GM19238 (cell line): ENCODE results near the gene LCAT.
A peak's percentile ranks its signal among the peaks of the same experiment; 100 is the strongest.
"Not testable (repeated sequence)": the region's sequence is repeated elsewhere in the genome, so short reads cannot be mapped to it uniquely, and the experiment has no call there.

Experiments used
- DNase-seq: peaks from one replicate; pipeline ENCODE4 v3.0.0; 2011; ENCODE audit warnings: low spot score; ENCODE audit not compliant: insufficient read length

LCAT gene

GRCh38 chr16:67948015-67948414 is 4.1 kb upstream of the LCAT start:
- DNase-seq: no peak

- DNase-seq: no peak
Observed at GRCh38 chr16:67946966-67947558, 3.1 kb upstream of the LCAT start.

- DNase-seq: no peak
Observed at GRCh38 chr16:67946128-67946569, 2.2 kb upstream of the LCAT start.

GRCh38 chr16:67945392-67945933 is 1.5 kb upstream of the LCAT start:
- no peak for DNase-seq

GRCh38 chr16:67944690-67945391 is 921 bp upstream of the LCAT start:
- DNase-seq: no peak

GRCh38 chr16:67943256-67943618 is 683 bp downstream of the LCAT start:
- no peak for DNase-seq

- DNase-seq: no peak
Observed at GRCh38 chr16:67942510-67943255, 1.2 kb downstream of the LCAT start.

GRCh38 chr16:67942200-67942509 is 1.8 kb downstream of the LCAT start:
- DNase-seq: peak; percentile 54

- DNase-seq: no peak
Observed at GRCh38 chr16:67941469-67942199, 2.3 kb downstream of the LCAT start.

- DNase-seq: no peak
Observed at GRCh38 chr16:67940446-67941089, 3.4 kb downstream of the LCAT start.

GRCh38 chr16:67939507-67940445 is 4.1 kb downstream of the LCAT start:
- DNase-seq: no peak

- DNase-seq: not testable (repeated sequence)
Observed at GRCh38 chr16:67937713-67938112, 6.2 kb downstream of the LCAT start.

- peak; percentile 88 for DNase-seq
Observed at GRCh38 chr16:67936880-67937605, 6.9 kb downstream of the LCAT start.

GRCh38 chr16:67936124-67936879 is 7.6 kb downstream of the LCAT start, which contains the start of gene PSMB10:
Gene PSMB10, minus strand, starts transcription at chr16:67936850. Its CDS starts 101 bp downstream, at chr16:67936749.
- peak; percentile 60 for DNase-seq

- peak; percentile 99 for DNase-seq
Observed at GRCh38 chr16:67935402-67936123, 8.4 kb downstream of the LCAT start.

- no peak for DNase-seq
Observed at GRCh38 chr16:67935101-67935401, 8.9 kb downstream of the LCAT start.

GRCh38 chr16:67934306-67935100 is 9.4 kb downstream of the LCAT start:
- no peak for DNase-seq
